Measurements from ENCODE around the gene FOXD4L6. TPM values are rescaled to one million over a fixed set of nuclear protein-coding genes. Genes with fewer than 3 reads are reported as not detected.
"Not testable (repeated sequence)": the region's sequence is repeated elsewhere in the genome, so short reads cannot be mapped to it uniquely, and the experiment has no call there.

The FOXD4L6 gene
- total RNA-seq, 1 donor from 2014 or later, result not detected

- H3K36me3 ChIP-seq; H3K9me3 ChIP-seq (ENCODE audit: low read depth); H3K36me3 Mint-ChIP-seq; H3K9me3 Mint-ChIP-seq; H3K27me3 Mint-ChIP-seq (ENCODE audit: insufficient read depth, low read depth); H4K20me1 ChIP-seq (ENCODE audit: low read depth); H3K4me1 ChIP-seq; DNase-seq (ENCODE audit: low spot score); H3K4me3 Mint-ChIP-seq; H3K27ac ChIP-seq; H2AFZ ChIP-seq (replicated peaks); H3K4me3 ChIP-seq; H3K79me2 ChIP-seq (ENCODE audit: low read depth); H3K4me1 Mint-ChIP-seq; H3K27ac Mint-ChIP-seq; H3F3A ChIP-seq (ENCODE audit: low read depth); H3K9ac ChIP-seq; H3K4me2 ChIP-seq: not testable (repeated sequence)
- TF ChIP-seq EZH2phosphoT487 (IDR thresholded peaks at IDR 0.05) (peak; percentile 27), EZH2 (IDR thresholded peaks at IDR 0.05) (peak; percentile 56)
- peaks cover 45% of the 10 kb centered on the region for H3K27me3 ChIP-seq
These were observed 3.3 kb downstream of the FOXD4L6 start for GRCh38 chr9:41125109-41125658.

- H3K79me2 ChIP-seq (ENCODE audit: low read depth); H3K9me3 ChIP-seq (ENCODE audit: low read depth); H3K27ac ChIP-seq; H3K4me1 Mint-ChIP-seq; H3K4me2 ChIP-seq; H3K27ac Mint-ChIP-seq; H3K36me3 ChIP-seq; H4K20me1 ChIP-seq (ENCODE audit: low read depth); H3K4me3 ChIP-seq; H3F3A ChIP-seq (ENCODE audit: low read depth); H3K27me3 Mint-ChIP-seq (ENCODE audit: insufficient read depth, low read depth); H3K9me3 Mint-ChIP-seq; H3K4me1 ChIP-seq; H3K36me3 Mint-ChIP-seq; H2AFZ ChIP-seq (replicated peaks); H3K9ac ChIP-seq; H3K4me3 Mint-ChIP-seq; DNase-seq (ENCODE audit: low spot score): not testable (repeated sequence)
- H3K27me3 ChIP-seq, result peaks cover 46% of the 10 kb centered on the region
- TF ChIP-seq EZH2 (IDR thresholded peaks at IDR 0.05) (peak; percentile 87), EZH2phosphoT487 (IDR thresholded peaks at IDR 0.05) (peak; percentile 75)
These were observed 4.0 kb downstream of the FOXD4L6 start for GRCh38 chr9:41124250-41125108.

- not testable (repeated sequence) for H3K79me2 ChIP-seq (ENCODE audit: low read depth); H3K27ac ChIP-seq; H3K9me3 Mint-ChIP-seq; DNase-seq (ENCODE audit: low spot score); H3K4me2 ChIP-seq; H3K27me3 Mint-ChIP-seq (ENCODE audit: insufficient read depth, low read depth); H3K4me1 Mint-ChIP-seq; H4K20me1 ChIP-seq (ENCODE audit: low read depth); H3K36me3 Mint-ChIP-seq; H3K27ac Mint-ChIP-seq; H2AFZ ChIP-seq (replicated peaks); H3K9me3 ChIP-seq (ENCODE audit: low read depth); H3F3A ChIP-seq (ENCODE audit: low read depth); H3K36me3 ChIP-seq; H3K4me1 ChIP-seq; H3K4me3 Mint-ChIP-seq; H3K9ac ChIP-seq; H3K4me3 ChIP-seq
- H3K27me3 ChIP-seq, result peaks cover 50% of the 10 kb centered on the region
- peak; percentile 27 for TF ChIP-seq EZH2 (IDR thresholded peaks at IDR 0.05)
These were observed 4.7 kb downstream of the FOXD4L6 start for GRCh38 chr9:41123812-41124211.

GRCh38 chr9:41123396-41123795, 5.1 kb downstream of the FOXD4L6 start:
- not testable (repeated sequence) for H4K20me1 ChIP-seq (ENCODE audit: low read depth); H3K4me3 Mint-ChIP-seq; H3K4me3 ChIP-seq; H3K36me3 Mint-ChIP-seq; H3K27me3 Mint-ChIP-seq (ENCODE audit: insufficient read depth, low read depth); H3K79me2 ChIP-seq (ENCODE audit: low read depth); H3K4me1 ChIP-seq; H3F3A ChIP-seq (ENCODE audit: low read depth); DNase-seq (ENCODE audit: low spot score); H3K27ac Mint-ChIP-seq; H3K9ac ChIP-seq; H3K4me1 Mint-ChIP-seq; H3K4me2 ChIP-seq; H3K36me3 ChIP-seq; H2AFZ ChIP-seq (replicated peaks); H3K9me3 ChIP-seq (ENCODE audit: low read depth); H3K9me3 Mint-ChIP-seq; H3K27ac ChIP-seq
- TF ChIP-seq EZH2phosphoT487 (IDR thresholded peaks at IDR 0.05) (peak; percentile 28), EZH2 (IDR thresholded peaks at IDR 0.05) (peak; percentile 16)
- peaks cover 51% of the 10 kb centered on the region for H3K27me3 ChIP-seq

GRCh38 chr9:41120696-41121095, 7.8 kb downstream of the FOXD4L6 start:
- not testable (repeated sequence) for H3K4me2 ChIP-seq; H3K9me3 ChIP-seq (ENCODE audit: low read depth); H3K4me3 ChIP-seq; H3K36me3 ChIP-seq; H3K36me3 Mint-ChIP-seq; H3K4me1 Mint-ChIP-seq; DNase-seq (ENCODE audit: low spot score); H3K9me3 Mint-ChIP-seq; H3F3A ChIP-seq (ENCODE audit: low read depth); H3K4me1 ChIP-seq; H3K27me3 Mint-ChIP-seq (ENCODE audit: insufficient read depth, low read depth); H3K27ac ChIP-seq; H3K9ac ChIP-seq; H3K79me2 ChIP-seq (ENCODE audit: low read depth); H4K20me1 ChIP-seq (ENCODE audit: low read depth); H3K4me3 Mint-ChIP-seq; H2AFZ ChIP-seq (replicated peaks); H3K27ac Mint-ChIP-seq
- H3K27me3 ChIP-seq, result peaks cover 55% of the 10 kb centered on the region

GRCh38 chr9:41119719-41120118, 8.8 kb downstream of the FOXD4L6 start:
- not testable (repeated sequence) for H2AFZ ChIP-seq (replicated peaks); H3K9ac ChIP-seq; H3K79me2 ChIP-seq (ENCODE audit: low read depth); H3K27me3 Mint-ChIP-seq (ENCODE audit: insufficient read depth, low read depth); H3K27ac ChIP-seq; H4K20me1 ChIP-seq (ENCODE audit: low read depth); H3K4me1 ChIP-seq; H3K4me3 ChIP-seq; H3K4me1 Mint-ChIP-seq; H3K4me3 Mint-ChIP-seq; H3K4me2 ChIP-seq; H3K27ac Mint-ChIP-seq; H3K9me3 ChIP-seq (ENCODE audit: low read depth); DNase-seq (ENCODE audit: low spot score); H3K9me3 Mint-ChIP-seq; H3K36me3 Mint-ChIP-seq; H3F3A ChIP-seq (ENCODE audit: low read depth); H3K36me3 ChIP-seq
- peaks cover 49% of the 10 kb centered on the region for H3K27me3 ChIP-seq

- H3K9me3 ChIP-seq (ENCODE audit: low read depth); H3K27ac ChIP-seq; H3K4me3 ChIP-seq; H3K36me3 Mint-ChIP-seq; H3K9me3 Mint-ChIP-seq; H3K27me3 Mint-ChIP-seq (ENCODE audit: insufficient read depth, low read depth); H3K79me2 ChIP-seq (ENCODE audit: low read depth); H3K36me3 ChIP-seq; H3F3A ChIP-seq (ENCODE audit: low read depth); H3K9ac ChIP-seq; H3K4me1 ChIP-seq; H2AFZ ChIP-seq (replicated peaks); H3K4me1 Mint-ChIP-seq; H3K27ac Mint-ChIP-seq; H3K4me3 Mint-ChIP-seq; H3K4me2 ChIP-seq; H4K20me1 ChIP-seq (ENCODE audit: low read depth); DNase-seq (ENCODE audit: low spot score): not testable (repeated sequence)
- H3K27me3 ChIP-seq, result peaks cover 46% of the 10 kb centered on the region
These were observed 9.2 kb downstream of the FOXD4L6 start for GRCh38 chr9:41119311-41119710.

Measured in neural progenitor cell (in vitro differentiated cells).